Panc1 (cell line): ENCODE results near the gene TMEM266.

Experiments
- CTCF ChIP-seq: fragments of 450-650 bp; IDR thresholded peaks from 2 replicates; pipeline ENCODE4 v1.5.1; 2017; ENCODE audit warnings: mild to moderate bottlenecking
- REST ChIP-seq, 2 experiments: IDR thresholded peaks; 2 replicates each; pipeline ENCODE4 v1.6.1; 2011 to 2012; ENCODE audit warnings: low read depth in 2 of 2, control low read depth in 1 of 2, low read length in 1 of 2, mild to moderate bottlenecking in 1 of 2, moderate library complexity in 1 of 2; ENCODE audit not compliant: insufficient read depth in 1 of 2
- TCF7L2 ChIP-seq: IDR thresholded peaks from 2 replicates; pipeline ENCODE4 v1.6.1; 2011; ENCODE audit warnings: mild to moderate bottlenecking, low read depth, low read length, inconsistent platforms

GRCh38 chr15:76176487-76177085, 116.8 kb downstream of the TMEM266 start:
- TF ChIP-seq CTCF (no peak), TCF7L2 (no peak), REST (IDR thresholded peaks at IDR 0.05; ENCODE audit: insufficient read depth in 1 of 2, low read depth in 2 of 2, low read length in 1 of 2) (no peak)
